ENCODE results near the gene PPP3CA.

- TF ChIP-seq POLR2A (IDR thresholded peaks at IDR 0.05) (no peak), CTCF (IDR thresholded peaks at IDR 0.05) (no peak)
Measured at GRCh38 chr4:101032541-101032940, 314.8 kb downstream of the PPP3CA start.

Measured in Peyer's patch (tissue), 4 donors.